ENCODE measurements around the gene SSNA1. TPM values are rescaled to one million over a fixed set of nuclear protein-coding genes. Genes with fewer than 3 reads are reported as not detected.

The SSNA1 gene
- total and polyA plus RNA-seq, 2 donors (not counting 1 experiment from before 2014, with no cell fraction given) = 53.6 to 129 TPM

GRCh38 chr9:137236936-137237421, 48.5 kb downstream of the SSNA1 start:
- no peak for ATAC-seq (ENCODE audit: low read depth)
- no peak for DNase-seq
- Mint-ChIP-seq H3K27me3 (no peaks in the 10 kb centered on the region), H3K4me1 (peaks cover 39% of the 10 kb centered on the region), H3K4me3 (peak overlapping the region; percentile 13), H3K9me3 (ENCODE audit: insufficient read depth) (no peaks in the 10 kb centered on the region), H3K27ac (peak overlapping the region; percentile 15)
- Histone ChIP-seq H3K4me3 (ENCODE audit: control extremely low read depth in 1 of 5, extremely low read depth in 1 of 5, insufficient read depth in 1 of 5, low read depth in 2 of 5, low read length in 4 of 5) (peak overlapping the region in 1 of 5 experiments; percentile 19), H3K4me1 (ENCODE audit: control insufficient read depth in 2 of 2, insufficient read depth in 2 of 2, low read length in 2 of 2) (peaks cover 39 to 65% of the 10 kb centered on the region in 2 donors), H3K27ac (ENCODE audit: low read length in 2 of 2) (no peak overlapping the region), H3K4me2 (replicated peaks; ENCODE audit: low read depth, low read length, poor library complexity, severe bottlenecking) (peak overlapping the region; percentile 72), H3K36me3 (replicated peaks in 1 of 2; ENCODE audit: control extremely low read depth in 1 of 2, control insufficient read depth in 1 of 2, extremely low read depth in 1 of 2, insufficient read depth in 2 of 2, low read length in 1 of 2) (peaks cover 0 to 2% of the 10 kb centered on the region in 2 experiments), H3K79me2 (ENCODE audit: control insufficient read depth, insufficient read depth, low read length) (peaks cover 32% of the 10 kb centered on the region), H4K20me1 (ENCODE audit: control insufficient read depth, insufficient read depth, low read length, poor library complexity, severe bottlenecking) (peaks cover 27% of the 10 kb centered on the region), H3K9ac (ENCODE audit: low read length) (no peak overlapping the region), H2AFZ (ENCODE audit: insufficient read depth, low read depth, low read length, poor library complexity, severe bottlenecking) (peak overlapping the region; percentile 41), H3K27me3 (replicated peaks in 1 of 4; ENCODE audit: control extremely low read depth in 1 of 4, control insufficient read depth in 3 of 4, insufficient read depth in 4 of 4, low read length in 3 of 4) (peaks cover 0 to 2% (median 0%) of the 10 kb centered on the region in 4 experiments), H3K9me3 (ENCODE audit: control extremely low read depth in 1 of 3, control insufficient read depth in 2 of 3, insufficient read depth in 1 of 3, low read length in 2 of 3) (peaks cover 0 to 3% (median 0%) of the 10 kb centered on the region in 3 donors)
- 19% methylated on average over 9 of the region's 11 CpGs for WGBS (ENCODE audit: insufficient coverage)
- intact Hi-C loops (cut with micrococcal nuclease) = loop anchor here (1.0 to 2.0 kb wide), 6 partner anchors 14 to 208 kb away; partner anchors contain the start of genes ANAPC2, NPDC1, SSNA1 and TPRN
- POLR2A ChIA-PET = interaction anchor here (0.5 to 1.6 kb wide), 6 partner anchors 13 to 834 kb away, joined by 3 to 8 read pairs (median 4); partner anchors contain the start of genes ANAPC2, MAN1B1 and SSNA1
- CTCF ChIA-PET = interaction anchor here (0.6 to 8.9 kb wide), 42 partner anchors 11 to 449 kb away, joined by 3 to 76 read pairs (median 5); partner anchors contain the start of genes ANAPC2, CYSRT1, MAN1B1 and NELFB
- TF ChIP-seq EZH2 (IDR thresholded peaks at IDR 0.05; ENCODE audit: borderline replicate concordance, insufficient read depth, low read depth, low read length, poor library complexity, severe bottlenecking) = no peak
- no peak for TF ChIP-seq CTCF (IDR thresholded peaks at IDR 0.05)
